Stimulated activated CD4-positive, alpha-beta T cell treated with anti-CD3 and anti-CD28 coated beads, TNF-alpha, amount 100 ng/mL, for 48 hours (primary cell): ENCODE results near the gene DISP3.
A peak's percentile ranks its signal among the peaks of the same experiment; 100 is the strongest.

Experiments used
- DNase-seq, 3 donors: peaks; one replicate each; pipeline ENCODE4 v3.0.0-alpha.2; 2020; ENCODE audit warnings: low read depth in 3 of 3

The DISP3 gene

DNA sequence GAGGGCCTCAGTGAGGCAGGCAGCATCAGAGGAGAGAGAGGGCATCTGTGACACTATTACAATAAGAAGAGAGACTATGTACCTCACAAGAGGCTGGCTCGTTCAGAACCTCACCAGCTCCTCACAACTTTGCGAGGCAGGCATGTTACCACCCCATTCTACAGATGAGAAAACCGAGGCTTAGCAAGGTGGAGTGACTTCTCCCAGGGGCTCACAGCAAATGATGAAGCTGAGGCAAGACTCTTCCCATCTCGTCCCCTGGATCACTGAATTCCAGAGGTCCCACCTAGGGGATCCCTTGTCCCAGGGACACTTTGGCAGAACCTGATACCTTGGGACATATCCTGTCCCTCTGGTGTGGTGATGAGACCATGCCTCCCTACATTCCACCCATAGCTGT, 64.4 kb downstream of the DISP3 start:
- DNase-seq = no peak

DNA sequence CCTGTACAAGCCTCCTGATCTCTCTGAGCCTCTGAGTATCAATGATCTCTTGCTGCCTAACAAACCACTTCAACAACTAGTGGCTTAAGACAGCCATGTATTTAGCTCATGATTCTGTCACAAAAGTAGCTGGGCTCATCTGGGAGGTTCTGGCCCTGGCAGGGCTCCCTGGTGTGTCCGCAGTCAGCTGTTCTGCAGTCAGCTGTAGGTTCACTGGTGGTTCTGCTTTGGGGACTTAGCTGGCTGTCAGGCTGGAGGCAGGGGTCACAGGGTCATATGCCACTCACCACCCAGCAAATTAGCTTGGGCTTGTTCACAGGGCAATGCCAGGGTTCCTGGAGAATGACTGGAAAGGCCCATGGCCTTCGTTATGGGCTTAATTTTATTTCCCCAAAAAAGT, 64.8 kb downstream of the DISP3 start:
- DNase-seq = no peak

DNA sequence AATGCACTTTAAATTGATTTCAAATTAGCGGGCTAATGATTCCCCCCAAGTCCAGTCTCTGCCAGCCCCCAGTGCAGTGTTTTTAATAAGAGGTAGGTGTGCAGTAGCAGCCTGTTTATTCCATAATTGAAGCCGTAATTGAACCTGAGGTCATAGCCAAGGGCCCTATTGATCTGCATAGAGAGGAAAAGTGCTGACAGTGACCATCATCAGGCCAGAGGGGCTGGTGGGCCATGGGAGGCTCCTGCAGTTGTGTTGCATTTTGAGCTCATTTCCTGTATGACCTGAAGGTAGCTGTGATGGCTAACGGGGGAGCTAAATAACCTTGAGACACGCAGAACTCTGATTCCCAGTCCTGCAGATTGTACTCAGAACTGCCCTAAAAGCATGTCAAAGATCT, 67.5 kb downstream of the DISP3 start:
- DNase-seq = no peak

DNA sequence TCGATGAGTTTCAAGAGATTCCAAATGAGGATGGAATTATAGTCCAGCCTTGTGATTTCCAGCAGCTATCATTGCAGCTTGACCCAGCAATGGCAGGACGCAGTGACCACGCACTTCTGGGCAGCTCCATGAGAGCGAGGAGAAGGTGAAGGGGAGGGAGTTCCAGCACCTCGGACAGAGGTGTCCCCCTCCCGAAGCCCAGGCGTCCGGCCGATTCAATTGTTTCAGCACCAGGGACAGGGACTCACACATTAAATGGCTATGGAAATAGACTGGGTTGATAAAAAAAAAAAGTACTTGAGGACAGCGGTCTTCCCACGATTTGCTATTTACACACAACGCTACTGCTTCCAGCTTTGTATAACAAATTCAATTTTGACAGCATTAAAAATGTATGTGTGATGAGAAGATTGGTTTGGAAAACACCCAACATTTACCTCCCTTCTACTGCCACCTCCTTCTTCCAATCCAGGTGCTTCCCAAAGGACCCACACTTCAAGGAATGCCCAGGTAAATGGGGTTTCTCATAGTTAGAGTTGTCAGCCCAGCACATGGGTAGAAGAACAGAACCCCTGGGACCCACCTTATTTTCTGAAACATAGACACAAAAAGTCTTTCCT, 71.8 kb downstream of the DISP3 start:
- peak in 2 of 3 donors; percentile 26 to 40 for DNase-seq

DNA sequence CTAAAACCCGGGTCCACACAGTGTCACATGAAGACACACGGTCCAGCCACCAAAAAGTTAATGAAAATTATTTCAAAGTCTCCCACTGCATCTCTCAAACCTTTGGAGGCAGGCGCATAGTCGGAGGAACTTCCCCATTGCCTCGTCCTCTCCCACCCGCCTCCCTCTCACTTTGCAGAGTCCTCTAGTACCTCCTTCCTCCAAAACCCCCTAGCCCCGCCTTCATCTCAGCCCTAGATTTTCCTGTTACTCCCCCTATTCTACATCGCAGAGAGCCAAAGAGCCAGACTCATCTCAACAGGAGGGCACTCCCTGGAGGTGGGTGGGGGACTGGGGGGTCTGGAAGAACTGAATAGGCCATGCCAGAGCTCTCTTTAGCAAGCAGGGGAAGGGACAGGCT, 79.3 kb downstream of the DISP3 start:
- DNase-seq = no peak

DNA sequence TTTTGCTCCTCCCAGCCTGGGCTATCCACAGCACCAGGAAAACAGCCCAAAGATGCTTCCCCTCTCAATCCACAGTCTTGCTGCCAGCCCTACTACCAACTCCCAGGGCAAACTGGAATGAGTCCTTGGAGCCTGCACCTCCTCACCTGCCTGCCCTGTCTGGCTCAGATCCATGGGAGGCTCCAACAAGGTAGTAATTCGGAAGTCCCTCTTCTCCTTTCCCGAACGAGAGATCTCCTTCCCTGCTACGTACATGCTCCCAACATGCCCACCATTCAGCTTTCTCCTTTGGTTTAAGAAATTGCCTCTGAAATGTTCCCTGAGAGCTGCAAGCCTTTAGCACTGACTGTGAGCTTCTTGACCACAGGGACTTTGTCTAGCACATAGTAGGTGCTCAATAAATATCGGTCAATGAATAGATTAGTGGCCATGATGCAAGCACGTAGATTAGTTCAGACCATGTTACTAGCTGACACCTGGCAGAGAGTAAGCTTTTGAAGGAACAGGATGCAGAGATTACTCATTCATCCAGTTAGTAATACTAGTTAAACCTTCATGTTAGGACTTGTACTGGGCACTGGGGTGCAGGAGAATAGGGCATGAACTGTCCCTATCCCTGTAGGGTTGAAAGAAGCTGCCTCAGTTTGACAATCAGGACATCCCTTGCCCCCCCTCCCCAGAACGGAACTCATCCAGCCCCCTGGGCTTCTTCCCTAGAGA, 80.1 kb downstream of the DISP3 start:
- DNase-seq = no peak

DNA sequence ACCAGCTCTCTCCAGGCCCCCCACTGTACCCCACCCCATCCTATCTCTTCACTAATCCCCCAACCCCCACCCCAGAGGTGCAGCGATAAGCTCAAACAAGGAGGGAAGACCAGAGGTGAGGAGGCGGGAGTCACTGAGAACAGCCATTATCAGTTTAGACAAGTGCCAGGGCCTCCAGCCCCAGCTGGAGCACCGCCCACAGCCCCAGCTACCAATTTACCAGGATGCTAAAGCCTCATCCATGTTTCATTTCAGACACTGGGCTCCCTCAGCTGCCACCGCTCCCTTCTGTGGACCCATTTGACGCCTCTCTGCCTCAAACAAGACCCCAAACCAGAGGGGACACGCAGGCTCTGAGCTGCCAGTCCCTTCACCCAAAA, 80.6 kb downstream of the DISP3 start:
- DNase-seq = no peak

DNA sequence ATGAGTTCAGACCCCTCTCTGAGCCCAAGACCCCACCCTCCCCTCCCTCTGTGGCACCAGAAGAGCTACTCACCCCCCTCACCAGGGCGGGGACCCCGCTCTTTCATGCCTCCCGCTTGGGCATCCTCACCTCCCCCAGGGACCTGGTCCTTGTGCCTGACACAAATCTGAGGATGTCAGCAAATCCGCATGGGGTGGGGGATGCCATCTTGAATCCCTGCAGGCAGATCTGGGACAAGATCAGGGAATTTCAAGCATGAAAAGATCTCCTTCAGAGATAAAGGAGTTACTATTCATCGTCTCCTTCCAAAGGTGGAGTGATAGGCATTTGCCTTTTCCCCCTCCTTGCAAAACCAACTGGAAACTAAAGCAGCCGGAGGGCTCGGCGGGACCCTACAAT, 81.1 kb downstream of the DISP3 start:
- no peak for DNase-seq

DNA sequence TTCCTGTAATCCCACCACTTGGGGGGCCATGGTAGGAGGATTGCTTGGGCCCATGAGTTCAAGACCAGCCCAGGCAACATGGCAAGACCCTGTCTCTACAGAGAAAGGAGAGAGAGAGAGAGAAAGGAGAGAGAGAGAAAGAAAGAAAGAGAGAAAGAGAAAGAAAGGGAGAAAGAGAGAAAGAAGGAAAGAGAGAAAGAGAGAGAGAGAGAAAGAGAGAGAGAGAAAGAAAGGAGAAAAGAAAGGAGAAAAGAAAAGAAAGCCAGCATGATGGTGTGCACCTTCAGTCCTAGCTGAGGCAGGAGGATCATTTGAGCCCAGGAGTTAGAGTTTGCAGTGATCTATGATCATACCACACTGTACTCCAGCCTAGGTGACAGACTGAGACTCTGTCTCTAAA, 82.8 kb downstream of the DISP3 start:
- no peak for DNase-seq

DNA sequence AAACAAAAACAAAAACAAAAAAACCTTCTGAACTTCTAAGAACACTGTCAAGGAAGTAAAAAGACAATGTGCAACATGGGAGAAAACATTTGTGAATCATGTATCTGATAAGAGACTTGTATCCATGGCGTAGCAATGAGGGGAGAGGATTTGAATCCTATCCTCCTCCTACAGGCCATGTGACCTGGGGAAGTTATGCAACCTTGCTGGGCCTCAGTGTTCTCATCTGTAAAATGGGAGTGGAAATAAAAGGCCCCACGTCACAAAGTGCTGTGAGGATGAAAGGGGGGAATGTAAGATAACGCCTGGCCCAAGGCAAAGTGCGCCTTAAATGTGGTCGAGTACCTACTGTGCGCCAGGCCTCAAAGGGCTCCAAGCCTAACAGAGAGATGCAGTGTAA, 83.7 kb downstream of the DISP3 start:
- no peak for DNase-seq

DNA sequence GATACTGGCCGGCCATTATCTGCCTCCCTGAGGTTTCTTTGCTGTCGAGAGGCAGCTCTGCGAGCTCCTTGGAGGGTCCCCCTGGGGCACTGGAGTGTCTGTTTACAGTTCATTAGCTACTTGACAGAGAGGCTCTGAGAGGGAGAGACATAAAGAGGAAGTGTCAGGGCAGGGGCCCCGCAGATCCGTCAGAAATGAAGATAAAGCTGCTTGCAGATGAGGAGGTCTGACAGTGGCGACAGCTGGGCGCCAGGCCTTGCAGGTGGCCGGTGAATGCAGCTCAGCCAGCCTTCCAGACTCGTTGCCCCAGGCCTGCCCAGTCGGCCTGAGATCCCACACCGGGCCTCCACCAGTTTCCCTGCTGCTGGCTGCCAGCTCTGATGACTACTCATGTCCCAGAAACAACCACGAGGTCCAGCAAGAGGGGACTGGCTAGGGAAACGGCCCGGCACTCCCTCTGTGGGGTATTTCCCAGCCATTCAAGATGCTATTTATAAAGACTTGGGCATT, 84.7 kb downstream of the DISP3 start:
- DNase-seq = no peak

DNA sequence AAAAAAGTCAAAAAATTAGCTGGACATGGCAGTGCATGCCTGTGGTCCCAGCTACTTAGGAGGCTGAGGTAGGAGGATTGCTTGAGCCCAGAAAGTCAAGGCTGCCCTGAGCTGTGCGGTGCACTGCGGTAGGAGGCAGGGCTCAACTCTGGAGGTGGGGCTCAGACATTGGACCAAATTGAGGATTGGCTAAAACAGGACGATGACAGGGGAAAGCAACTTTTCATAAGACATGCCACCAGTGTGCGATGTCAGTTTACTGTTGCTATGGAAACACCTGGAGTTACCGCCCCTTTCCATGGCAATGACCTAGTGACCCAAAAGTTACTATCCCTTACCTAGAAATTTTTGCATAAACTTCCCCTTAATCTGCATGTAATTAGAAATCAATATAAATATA, 85.3 kb downstream of the DISP3 start:
- DNase-seq = no peak

DNA sequence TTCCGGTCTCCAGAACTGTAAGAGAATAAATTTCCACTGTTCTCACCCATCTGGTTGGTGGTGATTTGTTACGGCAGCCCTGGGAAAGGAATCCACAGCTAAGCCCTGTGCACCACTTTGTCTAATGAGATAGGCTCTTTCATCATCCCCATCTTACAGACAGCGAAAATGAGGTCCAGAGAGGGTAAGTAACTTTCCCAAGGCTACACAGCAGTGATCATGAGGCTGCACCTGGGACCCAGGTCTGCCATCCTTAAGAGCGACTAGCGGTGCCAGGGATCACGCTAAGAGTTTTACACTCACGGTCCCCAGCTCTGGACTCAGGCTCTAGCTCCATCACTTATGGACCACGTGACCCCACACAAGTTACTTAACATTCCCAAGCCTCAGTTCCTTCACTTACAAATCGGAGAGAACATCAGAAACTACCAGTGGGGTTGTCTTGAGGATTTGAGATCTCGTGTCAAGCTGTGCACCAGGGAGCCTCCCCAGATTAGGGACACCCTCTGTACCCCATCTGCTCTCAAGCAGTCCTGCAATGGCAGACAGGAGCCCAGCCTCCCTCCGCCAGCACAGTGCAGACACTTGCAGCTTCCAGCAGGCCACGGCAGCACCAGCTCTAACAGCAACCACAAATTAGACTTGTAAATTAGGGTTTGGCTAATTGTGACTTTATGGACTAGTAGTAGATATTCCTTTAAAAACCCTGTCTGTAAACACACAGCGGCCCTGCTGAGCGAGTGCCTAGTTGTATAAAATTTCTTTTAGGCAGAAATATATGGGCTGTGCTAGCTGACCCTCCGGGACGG, 87.3 kb downstream of the DISP3 start:
- no peak for DNase-seq

DNA sequence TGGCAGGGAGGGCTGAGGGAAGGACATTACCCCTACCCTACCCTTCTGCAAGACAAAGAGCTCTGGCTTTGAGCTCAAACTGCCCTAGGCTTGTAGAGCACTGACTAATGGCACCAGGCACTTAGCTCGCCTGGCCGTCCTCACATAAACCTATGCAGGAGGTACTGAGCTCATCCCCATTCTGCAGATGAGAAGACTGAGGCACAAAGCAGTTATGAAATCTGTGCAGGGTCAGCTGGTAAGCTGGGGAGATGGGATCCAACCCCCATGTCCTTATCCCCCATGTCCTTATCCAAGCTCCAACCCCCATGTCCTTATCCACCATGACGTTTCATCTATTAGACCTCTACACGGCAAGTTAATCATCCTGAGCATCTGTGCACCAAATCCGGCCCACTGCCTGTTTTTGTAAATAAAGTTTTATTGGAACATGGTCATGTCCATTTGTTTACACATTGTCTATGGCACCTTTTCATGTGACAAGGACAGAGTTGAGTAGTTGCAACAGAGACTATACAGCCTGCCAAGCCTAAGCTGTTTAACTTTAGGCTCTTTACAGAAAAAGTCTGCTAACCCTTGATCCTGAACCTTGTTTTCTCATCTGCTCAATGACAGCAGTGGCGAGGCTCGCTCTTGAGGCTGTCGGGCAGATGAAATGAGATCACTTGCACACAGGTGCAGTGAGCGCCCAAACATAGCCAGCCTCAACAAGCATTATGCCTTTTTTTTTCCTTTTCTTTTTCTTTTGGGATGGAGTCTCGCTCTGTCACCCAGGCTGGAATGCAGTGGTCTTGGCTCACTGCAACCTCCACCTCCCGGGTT, 88.5 kb downstream of the DISP3 start:
- no peak for DNase-seq

DNA sequence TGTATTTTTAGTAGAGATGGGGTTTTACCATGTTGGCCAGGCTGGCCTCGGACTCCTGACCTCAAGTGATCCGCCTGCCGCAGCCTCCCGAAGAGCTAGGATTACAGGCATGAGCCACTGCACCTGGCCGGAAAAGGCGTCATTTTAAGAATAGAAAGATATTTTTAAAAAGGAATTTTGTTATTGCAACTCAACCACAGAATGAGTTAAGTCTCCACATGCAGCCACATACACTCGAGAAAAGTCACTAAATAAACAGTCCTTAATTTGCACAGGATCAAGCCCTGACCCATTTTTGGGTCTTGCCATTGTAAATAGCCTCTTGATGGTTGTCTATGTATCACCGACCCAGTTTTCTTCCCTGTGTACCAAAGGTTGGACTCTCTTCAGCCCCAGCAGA, 89.7 kb downstream of the DISP3 start:
- DNase-seq = no peak

DNA sequence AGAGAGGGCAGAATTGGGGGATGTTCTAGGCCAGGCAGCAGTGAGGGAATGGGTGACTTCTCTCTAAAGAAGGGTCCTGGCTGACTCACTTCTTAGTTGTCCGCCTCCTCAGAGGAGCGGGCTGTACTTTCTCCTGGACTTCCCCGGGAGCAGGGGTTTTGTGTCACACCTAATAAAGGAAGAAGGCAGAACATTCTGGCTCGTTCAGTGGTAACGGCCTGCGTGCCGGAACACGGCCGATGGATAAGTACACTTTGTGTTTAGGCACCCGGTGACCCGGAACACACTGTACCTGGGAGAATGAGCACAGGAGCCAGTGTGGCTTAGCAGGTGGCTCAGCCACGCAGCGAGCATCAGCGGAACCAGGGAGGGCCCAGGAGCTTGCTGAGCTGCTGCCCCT, 90.6 kb downstream of the DISP3 start:
- no peak for DNase-seq

DNA sequence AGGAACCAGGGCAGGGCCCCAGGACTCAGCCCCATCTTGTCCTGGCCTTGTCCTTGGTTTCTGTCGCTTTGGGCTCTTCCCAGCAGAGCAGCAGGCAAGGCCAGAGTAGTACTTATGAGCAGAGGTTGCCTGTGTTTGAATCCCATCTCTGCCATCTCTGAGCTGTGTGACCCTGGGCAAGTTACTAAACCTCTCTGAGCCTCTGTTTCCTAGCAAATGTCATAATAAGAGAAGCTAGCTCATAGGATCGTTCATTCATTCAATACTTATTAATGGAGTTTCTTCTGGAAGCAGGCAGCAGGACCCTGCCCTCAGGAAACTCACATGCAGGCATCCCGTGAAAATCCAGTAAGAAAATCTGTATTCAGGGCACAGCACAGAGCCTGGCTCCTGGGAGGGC, 91.0 kb downstream of the DISP3 start:
- DNase-seq = no peak

DNA sequence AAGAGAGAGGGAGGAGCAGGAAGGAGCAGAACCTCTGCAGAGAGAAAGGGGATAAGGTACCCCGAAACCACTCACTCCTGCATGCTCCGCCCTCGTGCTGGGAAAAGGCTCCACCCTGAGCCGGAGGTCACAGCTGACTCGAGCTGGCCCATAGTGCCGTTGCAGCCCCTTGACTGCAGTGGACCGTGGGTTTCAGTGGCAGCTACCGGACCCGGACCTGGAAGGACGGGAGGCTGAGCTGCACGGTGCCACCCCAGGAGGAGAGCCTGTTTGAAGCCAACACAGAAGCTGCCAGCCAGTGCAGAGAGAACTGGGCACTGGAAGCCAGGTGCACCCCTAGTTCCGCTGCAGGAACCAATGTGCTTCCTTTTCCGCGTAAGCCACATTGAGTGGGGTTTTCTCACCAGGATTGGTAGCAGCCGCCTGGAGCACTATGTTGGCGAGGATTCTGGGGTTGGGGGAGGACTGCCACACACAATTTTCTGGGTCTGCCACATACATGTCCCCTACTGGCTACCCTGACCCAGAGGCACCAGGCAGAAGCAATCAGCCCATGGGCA, 91.9 kb downstream of the DISP3 start:
- no peak for DNase-seq

DNA sequence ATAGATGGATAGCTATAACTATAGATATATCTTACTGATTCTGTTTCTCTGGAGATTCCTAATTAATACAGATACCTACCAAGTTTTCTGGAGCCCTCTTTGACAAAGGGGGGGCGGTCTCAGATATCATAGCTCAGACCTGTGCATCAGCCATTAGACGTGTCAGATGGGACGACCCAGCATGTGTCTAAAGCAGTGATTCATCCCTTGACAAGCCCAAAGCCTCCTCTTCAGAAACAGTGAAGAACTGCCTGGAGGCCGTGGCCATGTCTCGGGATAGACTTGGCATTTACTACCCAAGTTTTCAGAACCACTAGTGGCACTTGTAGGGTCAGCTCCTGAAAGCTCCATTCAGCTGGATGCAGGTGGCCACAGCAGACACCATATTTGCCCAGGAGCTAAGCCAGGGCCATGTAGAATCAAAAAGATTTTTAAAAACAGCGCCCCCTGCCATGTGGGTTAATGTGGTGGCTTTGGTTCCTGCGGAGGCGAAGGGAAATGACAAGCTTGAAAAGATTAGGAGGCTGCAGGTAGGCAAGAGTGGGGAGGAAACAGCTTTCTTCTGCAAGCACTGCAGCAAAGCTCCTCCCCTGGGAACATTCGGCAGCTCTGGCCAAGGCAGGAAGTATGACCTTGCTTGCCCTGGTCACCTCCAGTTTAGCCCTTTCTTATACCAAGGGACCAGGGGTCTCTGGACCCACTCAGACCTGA, 93.1 kb downstream of the DISP3 start:
- DNase-seq = no peak

DNA sequence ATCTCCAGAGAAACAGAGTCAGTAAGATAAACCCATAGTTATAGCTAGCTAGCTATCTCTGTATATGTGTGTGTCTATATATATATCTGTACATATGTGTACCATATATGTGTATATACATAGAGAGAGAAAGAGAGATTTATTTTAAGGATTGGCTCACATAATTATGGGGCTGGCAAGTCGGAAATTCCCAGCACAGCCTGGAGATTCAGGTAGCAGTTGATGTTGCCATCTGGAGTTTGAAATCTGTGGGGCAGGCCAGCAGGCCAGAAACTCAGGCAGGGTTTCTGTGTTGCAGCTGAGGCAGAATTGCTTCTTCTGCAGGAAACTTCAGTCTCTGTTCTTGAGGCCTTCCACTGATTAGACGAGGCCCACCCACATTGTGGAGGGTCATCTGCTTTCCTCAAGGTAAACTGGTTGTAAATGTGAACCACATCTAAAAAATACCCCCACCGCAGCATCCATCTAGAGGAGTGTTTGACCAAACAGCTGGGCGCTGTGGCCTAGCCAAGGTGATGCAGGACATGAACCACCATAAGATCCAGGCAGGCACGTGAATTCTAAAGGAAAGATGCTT, 94.2 kb downstream of the DISP3 start:
- no peak for DNase-seq

DNA sequence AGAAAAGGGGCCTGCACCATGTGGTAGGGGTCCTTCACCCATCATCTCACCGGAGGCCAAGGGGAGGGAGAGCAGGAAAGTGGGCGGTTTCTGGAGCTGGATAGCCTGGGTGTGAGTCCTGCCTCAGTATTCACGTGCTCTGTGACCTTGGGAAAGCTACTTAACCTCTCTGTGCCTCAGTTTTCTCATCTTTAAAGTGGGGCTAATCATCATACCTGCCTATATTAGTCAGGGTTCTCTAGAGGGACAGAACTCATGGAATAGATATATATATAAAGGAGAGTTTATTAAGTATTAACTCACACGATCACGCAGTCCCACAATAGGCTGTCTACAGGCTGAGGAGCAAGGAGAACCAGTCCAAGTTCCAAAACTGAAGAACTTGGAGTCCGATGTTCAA, 96.6 kb downstream of the DISP3 start:
- no peak for DNase-seq
